IPS-15b (cell line): ENCODE measurements around the gene UFD1.

Experiments used
- H3K27me3 ChIP-seq: one replicate; pipeline ENCODE4 v1.6.1; 2013; ENCODE audit warnings: low read length; ENCODE audit not compliant: control insufficient read depth, insufficient read depth
- H3K36me3 ChIP-seq: one replicate; pipeline ENCODE4 v1.6.1; 2013; ENCODE audit warnings: low read length; ENCODE audit not compliant: control insufficient read depth, insufficient read depth
- H3K4me1 ChIP-seq: one replicate; pipeline ENCODE4 v1.6.1; 2013; ENCODE audit warnings: mild to moderate bottlenecking, low read length; ENCODE audit not compliant: control insufficient read depth, insufficient read depth
- H3K4me3 ChIP-seq: one replicate; pipeline ENCODE4 v1.5.1; 2013; ENCODE audit warnings: low read depth, low read length
- H3K9ac ChIP-seq: one replicate; pipeline ENCODE4 v1.6.1; 2013; ENCODE audit warnings: low read depth, mild to moderate bottlenecking, low read length
- H3K9me3 ChIP-seq: one replicate; pipeline ENCODE4 v1.6.1; 2013; ENCODE audit warnings: mild to moderate bottlenecking, low read length; ENCODE audit not compliant: control insufficient read depth, insufficient read depth

UFD1 gene

DNA sequence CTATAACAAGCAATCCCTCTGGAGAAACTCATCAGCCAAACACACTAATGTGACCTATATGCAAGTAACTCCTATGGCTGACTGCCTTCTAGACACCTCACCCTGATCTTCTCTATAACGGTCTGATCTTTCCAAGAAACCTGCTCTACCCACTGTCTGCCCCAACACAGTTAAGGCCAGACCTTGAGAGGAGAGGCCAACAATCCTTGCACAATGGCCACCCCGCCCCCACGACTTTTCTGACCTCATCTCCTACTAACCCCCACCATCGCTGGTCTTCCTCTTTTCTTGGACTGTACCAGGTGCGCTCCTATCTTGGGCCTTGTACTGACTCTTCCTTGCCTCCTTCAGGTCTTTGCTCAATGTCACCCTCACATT is 59.9 kb downstream of the UFD1 start:
- Histone ChIP-seq H3K27me3 (no peaks in the 10 kb centered on the region), H3K4me1 (peaks cover 7% of the 10 kb centered on the region), H3K36me3 (no peaks in the 10 kb centered on the region), H3K9me3 (no peaks in the 10 kb centered on the region), H3K9ac (no peak overlapping the region), H3K4me3 (no peak overlapping the region)

DNA sequence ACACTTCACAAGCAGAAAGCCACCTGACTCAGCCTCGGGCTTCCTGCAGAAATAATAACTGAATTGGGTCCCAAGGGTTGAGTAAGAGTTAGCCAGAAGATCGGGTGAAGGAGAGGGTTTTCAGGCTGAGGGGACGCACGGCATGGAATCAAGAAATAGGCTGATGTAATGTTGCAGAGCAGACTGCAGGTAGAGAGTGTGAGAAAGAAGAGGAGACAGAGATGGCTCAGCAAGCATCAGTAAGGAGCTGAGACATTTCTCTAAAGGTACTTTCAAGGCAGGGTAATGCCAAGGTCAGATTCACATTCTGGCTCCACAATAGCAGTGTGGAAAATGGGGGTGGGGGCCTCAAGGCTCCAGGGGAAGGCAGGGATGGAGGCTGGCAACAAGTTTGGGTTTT is 66.1 kb downstream of the UFD1 start:
- peaks cover 5% of the 10 kb centered on the region for H3K36me3 ChIP-seq
- no peaks in the 10 kb centered on the region for H3K9me3 ChIP-seq
- no peaks in the 10 kb centered on the region for H3K27me3 ChIP-seq
- H3K9ac ChIP-seq = no peak overlapping the region
- H3K4me1 ChIP-seq = no peaks in the 10 kb centered on the region
- no peak overlapping the region for H3K4me3 ChIP-seq

DNA sequence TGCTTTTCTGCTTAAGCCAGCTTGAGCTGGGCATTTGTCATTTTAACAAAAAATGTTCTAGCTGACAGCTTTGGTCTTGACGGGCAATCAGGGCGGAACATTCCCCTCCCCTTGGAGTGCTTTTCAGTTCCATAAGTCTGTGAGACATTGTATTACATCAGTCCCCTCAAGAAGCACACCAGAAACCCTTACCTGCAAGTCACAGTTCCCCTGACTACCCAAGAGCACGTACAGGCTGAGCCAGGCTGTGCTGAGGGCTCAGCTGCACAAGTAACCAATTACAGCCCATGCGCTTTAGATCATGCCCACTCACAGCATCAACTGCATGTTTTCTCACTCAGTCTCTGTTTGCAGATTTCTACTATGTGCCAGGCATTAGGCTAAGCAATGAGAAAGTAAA is 66.5 kb downstream of the UFD1 start:
- Histone ChIP-seq H3K9me3 (no peaks in the 10 kb centered on the region), H3K9ac (no peak overlapping the region), H3K36me3 (peaks cover 9% of the 10 kb centered on the region), H3K4me1 (no peaks in the 10 kb centered on the region), H3K27me3 (no peaks in the 10 kb centered on the region), H3K4me3 (no peak overlapping the region)

DNA sequence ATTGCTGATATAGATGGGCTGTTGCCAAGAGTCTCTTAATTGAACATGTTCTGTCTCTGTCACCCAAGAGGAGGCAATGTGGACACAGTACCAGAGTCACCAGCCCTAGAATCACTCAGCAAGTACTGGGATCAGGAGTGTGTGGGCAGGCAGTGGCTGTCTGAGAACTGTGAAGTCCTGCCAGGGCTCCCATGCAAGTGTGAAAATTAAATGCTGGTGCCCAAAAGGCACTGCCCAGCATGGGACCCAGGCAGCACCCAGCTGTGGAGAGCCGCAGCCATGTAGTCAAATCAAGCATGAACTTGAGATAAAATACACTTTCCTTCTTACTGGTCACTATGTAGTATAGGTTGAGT is 67.3 kb downstream of the UFD1 start:
- no peak overlapping the region for H3K9ac ChIP-seq
- H3K36me3 ChIP-seq = peaks cover 10% of the 10 kb centered on the region
- H3K4me3 ChIP-seq = no peak overlapping the region
- no peaks in the 10 kb centered on the region for H3K9me3 ChIP-seq
- H3K27me3 ChIP-seq = no peaks in the 10 kb centered on the region
- H3K4me1 ChIP-seq = no peaks in the 10 kb centered on the region

DNA sequence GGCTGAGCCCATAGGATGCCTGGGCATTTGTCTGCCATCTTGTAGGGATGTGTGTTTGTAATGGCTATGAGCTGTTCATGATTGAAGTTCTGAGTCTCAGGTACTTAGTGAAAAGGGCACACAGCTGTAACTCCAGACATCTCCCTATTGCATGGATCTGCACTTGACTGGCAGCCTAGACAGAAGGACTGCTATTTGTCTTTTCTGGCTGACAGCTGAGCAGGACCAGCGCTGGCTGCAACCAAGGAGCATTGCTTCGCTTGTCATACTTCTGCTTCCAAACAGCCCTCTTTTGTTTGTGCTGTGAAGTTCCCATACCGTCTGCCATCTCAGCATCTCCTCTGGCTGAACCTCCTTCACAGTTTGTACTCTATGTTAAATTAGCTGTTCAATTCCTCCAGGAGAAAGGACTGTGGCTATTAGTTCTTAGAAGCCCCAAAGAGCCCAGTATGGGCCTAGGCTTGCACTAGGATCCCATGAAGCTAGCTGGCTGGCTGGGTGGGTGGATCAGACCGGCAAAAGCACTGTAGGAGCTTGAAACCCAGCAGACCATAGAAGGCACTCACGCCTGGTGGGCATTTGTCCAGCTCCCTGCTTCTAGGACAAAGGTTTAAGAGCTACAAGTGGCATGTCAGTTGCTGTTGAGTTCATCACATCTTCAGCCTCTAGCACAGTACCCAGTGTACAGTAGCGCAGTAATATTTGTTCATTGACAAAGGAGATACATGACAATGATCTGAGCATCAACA is 67.9 kb downstream of the UFD1 start:
- no peak overlapping the region for H3K4me3 ChIP-seq
- H3K36me3 ChIP-seq = peaks cover 14% of the 10 kb centered on the region
- no peaks in the 10 kb centered on the region for H3K9me3 ChIP-seq
- no peaks in the 10 kb centered on the region for H3K4me1 ChIP-seq
- no peaks in the 10 kb centered on the region for H3K27me3 ChIP-seq
- H3K9ac ChIP-seq = no peak overlapping the region

DNA sequence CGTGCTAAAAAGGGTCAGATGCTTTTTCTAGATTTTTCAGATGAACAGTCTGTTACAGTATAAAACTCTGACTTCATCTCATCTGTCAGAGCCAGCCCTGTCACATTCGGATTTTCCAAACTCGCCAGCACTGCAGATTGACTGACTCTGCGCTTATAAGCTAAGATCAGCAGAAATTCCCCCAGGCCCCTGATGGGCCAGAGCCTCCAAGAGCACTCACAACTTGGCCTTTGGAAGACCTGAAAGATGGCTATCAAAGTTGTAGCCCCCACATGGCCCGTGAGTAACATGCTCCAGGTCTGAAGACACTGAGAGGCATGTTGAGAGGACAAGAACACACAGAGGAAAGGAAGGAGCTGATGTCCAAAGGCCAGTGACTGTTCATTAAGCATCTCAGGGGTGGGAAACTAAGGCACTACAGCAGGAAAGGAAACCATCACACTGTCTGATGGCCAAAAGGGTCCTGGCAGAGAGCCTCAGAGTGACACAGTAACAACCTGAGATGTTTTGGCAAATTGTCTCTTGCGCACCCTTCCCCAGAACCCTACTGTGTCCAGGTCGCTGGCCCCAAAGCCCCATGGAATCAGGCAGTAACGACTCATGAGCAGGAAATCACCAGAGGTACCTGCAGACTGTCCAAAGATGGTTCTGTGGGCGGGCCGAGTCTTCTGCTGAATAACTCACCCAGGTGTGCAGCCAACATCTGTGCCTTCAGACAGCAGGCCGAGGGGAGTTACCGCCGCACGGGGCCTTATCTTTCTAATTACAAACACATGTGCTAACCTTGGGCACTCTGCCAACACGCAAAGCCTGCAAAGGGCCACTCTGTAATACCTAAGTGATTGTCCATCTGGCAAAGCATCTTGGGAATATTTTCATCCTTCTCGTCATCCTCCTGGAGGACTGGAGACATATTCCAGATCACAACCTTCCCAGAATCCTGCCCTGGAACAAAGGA is 71.1 kb downstream of the UFD1 start:
- H3K9ac ChIP-seq = no peak overlapping the region

DNA sequence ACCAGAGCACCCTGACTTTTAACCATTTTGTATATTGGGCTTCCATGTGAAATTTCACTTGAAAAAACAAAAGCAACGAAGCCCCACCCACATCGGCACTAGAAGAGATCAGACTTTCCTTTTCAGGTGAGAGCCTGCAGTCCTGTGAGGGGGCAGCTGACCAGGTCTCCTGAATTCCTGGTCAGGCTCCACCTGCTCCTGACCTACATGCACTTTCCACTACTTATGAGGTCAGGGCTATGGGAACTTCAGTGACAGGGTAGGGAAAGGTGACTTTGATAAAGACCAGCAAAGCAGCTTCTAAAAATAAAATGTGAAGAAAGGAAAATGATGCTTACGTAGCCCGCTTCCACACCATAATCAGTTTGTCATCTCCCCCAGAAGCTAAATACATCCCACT is 72.1 kb downstream of the UFD1 start:
- H3K36me3 ChIP-seq = peaks cover 23% of the 10 kb centered on the region
- H3K27me3 ChIP-seq = no peaks in the 10 kb centered on the region
- H3K9ac ChIP-seq = no peak overlapping the region
- H3K4me3 ChIP-seq = no peak overlapping the region
- no peaks in the 10 kb centered on the region for H3K4me1 ChIP-seq
- no peaks in the 10 kb centered on the region for H3K9me3 ChIP-seq

More for the DNA sequence above, 71.1 kb downstream of the UFD1 start:
- Histone ChIP-seq H3K9me3 (no peaks in the 10 kb centered on the region), H3K4me3 (no peak overlapping the region), H3K4me1 (no peaks in the 10 kb centered on the region), H3K36me3 (peaks cover 23% of the 10 kb centered on the region), H3K27me3 (no peaks in the 10 kb centered on the region)

DNA sequence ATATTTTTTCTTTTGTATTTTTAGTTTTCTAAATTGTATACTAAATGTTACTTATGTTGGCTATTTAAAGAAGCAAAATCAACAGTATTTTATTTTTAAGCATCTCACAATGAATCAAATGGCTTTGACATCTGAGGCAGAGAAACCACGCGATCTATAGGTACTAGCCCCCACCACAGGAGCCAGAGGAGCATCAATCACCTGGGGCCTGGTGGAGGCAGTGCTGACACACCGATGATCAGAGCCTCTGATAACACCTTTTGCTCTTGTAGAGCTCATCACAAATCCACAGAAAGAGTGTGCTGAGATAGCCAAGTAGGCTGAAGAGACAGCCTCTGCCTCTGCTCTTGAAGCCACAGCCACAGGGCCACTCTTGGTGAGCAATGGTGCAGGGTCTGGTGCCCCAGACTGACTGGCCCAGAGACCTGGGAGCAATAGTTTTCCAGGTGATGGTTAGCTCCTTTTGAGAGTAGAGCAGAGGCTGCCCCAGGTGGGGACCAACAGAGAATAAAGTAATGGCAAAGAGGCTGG is 72.6 kb downstream of the UFD1 start:
- H3K36me3 ChIP-seq = peaks cover 26% of the 10 kb centered on the region
- H3K4me1 ChIP-seq = no peaks in the 10 kb centered on the region
- H3K9me3 ChIP-seq = no peaks in the 10 kb centered on the region
- H3K27me3 ChIP-seq = no peaks in the 10 kb centered on the region
- H3K9ac ChIP-seq = no peak overlapping the region
- H3K4me3 ChIP-seq = no peak overlapping the region

DNA sequence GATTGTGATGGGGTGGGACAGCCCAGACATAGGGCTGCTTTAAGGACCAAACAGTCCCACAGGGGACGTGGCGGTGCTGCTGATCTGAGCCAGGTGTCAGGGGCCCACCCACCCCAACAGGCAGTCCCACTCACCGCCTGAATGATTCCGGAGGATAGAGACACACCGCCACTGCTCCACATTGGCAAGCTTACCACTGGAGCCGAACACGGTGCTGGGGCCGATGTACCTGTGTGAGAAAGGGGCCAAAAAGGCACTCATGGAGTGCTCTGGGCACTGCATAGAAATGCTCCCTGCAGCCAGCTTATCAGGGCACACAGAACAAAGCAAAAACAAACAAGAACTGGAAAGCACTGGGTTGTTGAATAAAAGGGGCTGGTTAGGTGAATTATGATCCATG is 73.3 kb downstream of the UFD1 start:
- Histone ChIP-seq H3K4me3 (no peak overlapping the region), H3K9ac (no peak overlapping the region), H3K9me3 (no peaks in the 10 kb centered on the region), H3K4me1 (no peaks in the 10 kb centered on the region), H3K27me3 (no peaks in the 10 kb centered on the region), H3K36me3 (peaks cover 31% of the 10 kb centered on the region)

DNA sequence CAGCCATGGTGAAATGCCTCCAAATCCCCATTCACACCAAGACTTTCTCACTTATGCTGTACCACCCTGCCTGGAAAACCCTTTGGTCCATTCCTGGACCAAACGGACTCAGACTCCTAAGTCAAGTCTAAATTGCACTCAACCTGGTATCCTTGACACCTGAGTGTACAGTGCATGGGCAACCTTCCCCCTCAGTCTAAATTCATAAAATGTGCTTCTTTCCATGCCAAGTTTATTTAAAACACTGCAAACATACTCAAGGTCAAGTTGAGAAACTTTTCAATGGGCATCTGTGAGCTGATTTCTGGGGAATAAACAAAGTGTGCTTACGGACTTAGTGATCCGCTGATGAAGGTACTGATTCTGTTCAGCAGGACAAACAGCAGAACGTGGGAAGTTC is 73.9 kb downstream of the UFD1 start:
- no peaks in the 10 kb centered on the region for H3K27me3 ChIP-seq
- H3K4me1 ChIP-seq = no peaks in the 10 kb centered on the region
- no peak overlapping the region for H3K4me3 ChIP-seq
- no peak overlapping the region for H3K9ac ChIP-seq
- peaks cover 34% of the 10 kb centered on the region for H3K36me3 ChIP-seq
- no peaks in the 10 kb centered on the region for H3K9me3 ChIP-seq

DNA sequence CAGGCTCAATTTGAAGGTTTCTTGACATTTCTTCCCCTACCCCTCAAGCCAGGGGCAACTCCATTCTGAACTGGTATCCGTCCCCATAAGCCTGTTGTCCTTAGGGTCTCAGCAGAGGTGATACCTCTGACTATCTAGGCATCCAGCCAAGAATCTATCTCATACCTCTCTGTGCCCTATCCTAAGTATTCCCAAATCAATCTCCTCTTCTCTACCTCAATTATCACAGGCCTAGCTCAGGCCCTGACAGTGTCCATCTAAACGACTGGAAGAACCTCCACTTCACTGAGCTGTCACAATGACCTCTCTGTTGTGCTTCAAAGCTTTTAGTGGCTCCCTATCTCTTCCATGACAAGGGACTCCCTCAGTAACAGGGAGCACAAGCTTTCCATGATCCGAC is 74.3 kb downstream of the UFD1 start:
- no peaks in the 10 kb centered on the region for H3K27me3 ChIP-seq
- H3K36me3 ChIP-seq = peaks cover 34% of the 10 kb centered on the region
- H3K4me3 ChIP-seq = no peak overlapping the region
- no peaks in the 10 kb centered on the region for H3K9me3 ChIP-seq
- no peaks in the 10 kb centered on the region for H3K4me1 ChIP-seq
- no peak overlapping the region for H3K9ac ChIP-seq
